SK-N-MC (cell line): ENCODE data around the gene CCDC38.

Source experiments
- EZH2 ChIP-seq: fragments of 200-600 bp; sonication (generic); IDR thresholded peaks from one replicate; pipeline ENCODE4 v1.6.1; 2017; ENCODE audit warnings: antibody characterized with exemption
- FOXP2 ChIP-seq: optimal IDR thresholded peaks from 2 replicates; pipeline ENCODE3; 2011; ENCODE audit warnings: mild to moderate bottlenecking, moderate library complexity; ENCODE audit not compliant: insufficient read depth; ENCODE audit errors: extremely low read length, control extremely low read depth
- POLR2AphosphoS5 ChIP-seq: IDR thresholded peaks from 2 replicates; pipeline ENCODE4 v1.6.1; 2012; ENCODE audit warnings: mild to moderate bottlenecking, low read depth, low read length, borderline replicate concordance

- TF ChIP-seq POLR2AphosphoS5 (no peak), EZH2 (no peak), FOXP2 (no peak)
Observed at GRCh38 chr12:95829395-95829794, 113.0 kb downstream of the CCDC38 start.
